KBM-7 (cell line): ENCODE data around the gene CD40LG.
A peak's percentile ranks its signal among the peaks of the same experiment; 100 is the strongest.

Experiments
- DNase-seq: peaks from one replicate; pipeline ENCODE4 v3.0.0-alpha.2; 2015
- in situ Hi-C: fragments of 300-500 bp; cut with MboI; formaldehyde crosslinking; loops from 2 replicates; pipeline ENCODE4 v1.14.3; 2020; ENCODE audit warnings: low sequenced_read_pairs, low pct_unique_long_range_greater_than_20kb, mixed read lengths

Gene CD40LG

DNA sequence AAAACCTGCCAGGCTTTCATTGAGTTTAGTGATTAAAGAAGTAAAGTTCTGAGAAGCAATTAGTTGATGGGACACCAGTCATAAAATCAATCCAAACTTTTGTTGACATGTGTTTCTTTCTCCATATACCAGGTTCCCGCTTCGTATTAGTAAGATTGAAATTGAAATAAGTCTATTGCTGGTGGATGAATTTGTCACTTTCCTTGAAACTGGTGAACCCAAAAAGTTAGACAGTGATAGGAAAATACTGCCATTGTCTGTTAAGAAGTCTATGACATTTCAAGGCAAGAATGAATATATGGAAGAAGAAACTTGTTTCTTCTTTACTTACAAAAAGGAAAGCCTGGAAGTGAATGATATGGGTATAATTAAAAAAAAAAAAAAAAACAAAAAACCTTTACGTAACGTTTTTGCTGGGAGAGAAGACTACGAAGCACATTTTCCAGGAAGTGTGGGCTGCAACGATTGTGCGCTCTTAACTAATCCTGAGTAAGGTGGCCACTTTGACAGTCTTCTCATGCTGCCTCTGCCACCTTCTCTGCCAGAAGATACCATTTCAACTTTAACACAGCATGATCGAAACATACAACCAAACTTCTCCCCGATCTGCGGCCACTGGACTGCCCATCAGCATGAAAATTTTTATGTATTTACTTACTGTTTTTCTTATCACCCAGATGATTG is at the start of gene CD40LG:
TSS of gene CD40LG (plus strand) at position 482 of the 684 bp plus-strand sequence. CDS start at position 573, 91 bp downstream.
- in situ Hi-C loops: no loop called here
- no peak for DNase-seq

- in situ Hi-C loops: no loop called here
- DNase-seq: no peak
Observed at GRCh38 chrX:136598631-136599030, 49.3 kb upstream of the CD40LG start.

DNA sequence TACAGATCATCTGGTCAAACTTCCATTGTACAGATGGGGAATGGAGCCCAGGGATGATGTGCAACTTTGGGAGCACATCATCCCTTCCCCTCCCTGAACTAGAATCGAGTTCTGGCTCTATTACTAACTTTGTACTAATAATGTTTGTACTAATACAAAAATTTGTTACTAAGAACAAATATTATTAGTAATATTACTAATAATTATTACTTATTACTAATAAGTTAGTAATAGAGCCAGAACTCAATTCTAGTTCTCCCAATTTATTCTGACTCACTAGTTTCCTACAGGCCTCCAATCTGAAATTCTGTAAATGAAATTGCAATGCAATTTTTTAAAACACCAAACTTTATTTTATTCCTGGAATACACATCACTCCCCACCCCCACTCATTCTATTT is 47.9 kb upstream of the CD40LG start:
- in situ Hi-C loops: no loop called here
- no peak for DNase-seq

- no peak for DNase-seq
- in situ Hi-C loops: no loop called here
Observed at GRCh38 chrX:136607236-136607635, 40.7 kb upstream of the CD40LG start.

DNA sequence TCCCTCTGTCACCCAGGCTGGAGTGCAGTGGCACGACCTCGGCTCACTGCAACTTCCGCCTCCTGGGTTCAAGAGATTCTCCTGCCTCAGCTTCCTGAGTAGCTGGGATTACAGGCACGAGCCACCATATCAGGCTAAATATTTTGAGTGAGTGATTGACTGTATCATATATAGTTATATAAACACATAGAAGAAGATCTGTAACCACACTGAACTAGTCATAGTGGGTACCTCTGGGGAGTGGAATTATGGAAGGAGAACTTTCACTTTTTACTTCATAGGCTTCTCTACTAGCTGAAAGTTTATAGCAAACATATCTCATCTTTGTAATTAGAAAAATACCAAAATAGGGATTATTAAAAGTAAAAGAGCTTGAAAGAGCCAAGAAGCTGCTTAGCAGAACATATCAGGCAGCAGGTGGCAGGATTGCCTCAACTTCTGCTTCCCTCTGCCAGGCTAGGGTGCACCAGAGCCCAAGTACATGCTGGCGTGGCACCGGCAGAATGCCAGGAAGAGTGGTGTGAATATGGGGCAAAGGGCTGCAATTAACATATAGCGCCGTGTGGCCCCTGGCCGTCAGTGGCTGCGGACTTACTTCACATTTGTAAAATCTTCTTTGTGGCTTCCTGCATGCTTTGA is 39.5 kb upstream of the CD40LG start:
- in situ Hi-C loops: no loop called here
- peak; percentile 66 for DNase-seq

DNA sequence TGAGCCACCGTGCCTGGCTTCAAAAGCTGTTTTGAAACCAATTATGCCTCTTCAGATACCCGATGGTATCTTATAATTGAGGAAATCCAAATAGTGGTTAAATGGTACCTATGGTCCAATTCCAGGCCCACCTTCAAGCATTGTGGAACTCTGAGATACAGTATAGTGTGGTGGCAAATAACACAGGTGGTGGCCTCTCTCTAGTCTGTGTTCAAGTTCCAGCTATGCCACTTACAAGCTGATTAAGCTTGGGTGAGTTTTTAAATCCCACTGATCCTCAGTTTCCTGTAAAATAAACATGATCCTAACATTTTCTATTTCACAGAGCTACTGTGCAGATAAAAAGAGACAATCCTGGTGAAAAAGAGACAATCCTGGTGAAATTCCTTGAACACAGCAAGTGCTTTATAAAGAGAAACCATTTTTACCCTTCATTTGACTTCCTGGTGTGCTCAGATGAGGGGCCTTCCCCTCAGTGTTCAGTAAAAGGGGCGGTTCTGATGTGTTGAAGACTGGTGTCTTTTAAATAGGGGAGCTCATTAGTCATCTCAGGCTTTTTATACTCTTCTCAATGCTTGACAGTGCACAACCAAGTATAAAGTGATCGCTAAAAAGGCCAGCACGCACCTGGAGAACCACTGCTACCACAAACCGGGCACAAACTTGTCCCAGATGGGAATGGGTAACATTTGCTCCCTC is 30.8 kb upstream of the CD40LG start:
- in situ Hi-C loops: no loop called here
- no peak for DNase-seq

GRCh38 chrX:136619899-136620505 is 28.0 kb upstream of the CD40LG start:
- DNase-seq: peak; percentile 47
- in situ Hi-C loops: no loop called here

- DNase-seq: no peak
- in situ Hi-C loops: no loop called here
Observed at GRCh38 chrX:136620780-136621179, 27.2 kb upstream of the CD40LG start.

- no peak for DNase-seq
- in situ Hi-C loops: no loop called here
Observed at GRCh38 chrX:136622568-136622967, 25.4 kb upstream of the CD40LG start.

- in situ Hi-C loops: no loop called here
- no peak for DNase-seq
Observed at GRCh38 chrX:136623396-136623795, 24.6 kb upstream of the CD40LG start.

DNA sequence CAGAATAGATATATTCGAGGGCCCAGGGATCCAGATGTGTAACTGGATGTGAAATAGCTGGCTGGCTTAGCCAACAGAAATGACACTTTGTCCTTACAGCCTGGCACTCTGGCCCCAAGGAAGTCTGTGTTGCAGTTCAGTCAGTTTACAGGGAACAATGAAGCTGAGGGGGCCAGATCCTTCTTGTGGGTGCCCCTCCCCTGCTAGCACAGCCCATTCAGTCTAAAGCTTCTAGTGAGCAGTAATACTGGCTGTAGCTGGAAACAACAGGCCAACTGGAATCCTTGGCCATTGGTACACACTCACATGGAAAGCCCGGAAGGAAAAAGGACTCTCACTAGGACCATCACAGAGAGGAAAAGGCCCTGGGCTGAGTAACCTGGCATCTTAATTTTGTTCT is 22.7 kb upstream of the CD40LG start:
- DNase-seq: no peak
- in situ Hi-C loops: no loop called here

- in situ Hi-C loops: no loop called here
- DNase-seq: peak; percentile 59
Observed at GRCh38 chrX:136626237-136626636, 21.7 kb upstream of the CD40LG start.

- DNase-seq: no peak
- in situ Hi-C loops: no loop called here
Observed at GRCh38 chrX:136626891-136627290, 21.1 kb upstream of the CD40LG start.

- no peak for DNase-seq
- in situ Hi-C loops: no loop called here
Observed at GRCh38 chrX:136627409-136627808, 20.5 kb upstream of the CD40LG start.

DNA sequence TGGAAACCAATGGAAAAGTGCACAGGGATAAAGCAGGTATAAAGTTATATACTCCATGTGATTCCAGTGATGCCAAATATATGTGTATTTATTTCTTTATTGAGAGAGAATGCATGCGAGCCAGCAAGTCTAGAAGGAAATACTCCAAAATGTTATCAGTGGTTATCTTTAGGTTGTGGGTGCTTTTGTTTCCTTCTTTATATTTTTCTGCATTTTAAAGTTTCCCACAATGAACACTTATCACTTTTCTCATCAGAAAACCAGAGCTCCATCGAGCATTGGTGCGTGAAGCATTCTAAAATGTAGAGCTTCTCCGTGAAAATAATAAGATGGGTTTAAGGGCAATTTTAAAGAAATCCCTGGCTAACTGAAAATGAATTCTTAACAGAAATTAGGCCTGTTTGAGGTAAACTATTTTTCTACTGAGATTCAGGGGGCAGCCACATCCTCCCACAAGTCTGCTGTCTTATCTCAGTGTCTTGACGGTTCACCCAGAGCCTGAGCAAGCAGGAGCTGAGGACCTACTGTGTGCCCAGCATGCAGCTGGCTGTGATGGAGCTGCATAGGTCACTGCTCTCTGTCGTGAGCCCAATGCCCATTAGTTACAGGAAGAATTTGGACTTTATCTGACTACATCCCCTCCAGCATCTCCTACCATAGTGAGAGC is 18.7 kb upstream of the CD40LG start:
- in situ Hi-C loops: no loop called here
- DNase-seq: peak; percentile 33

DNA sequence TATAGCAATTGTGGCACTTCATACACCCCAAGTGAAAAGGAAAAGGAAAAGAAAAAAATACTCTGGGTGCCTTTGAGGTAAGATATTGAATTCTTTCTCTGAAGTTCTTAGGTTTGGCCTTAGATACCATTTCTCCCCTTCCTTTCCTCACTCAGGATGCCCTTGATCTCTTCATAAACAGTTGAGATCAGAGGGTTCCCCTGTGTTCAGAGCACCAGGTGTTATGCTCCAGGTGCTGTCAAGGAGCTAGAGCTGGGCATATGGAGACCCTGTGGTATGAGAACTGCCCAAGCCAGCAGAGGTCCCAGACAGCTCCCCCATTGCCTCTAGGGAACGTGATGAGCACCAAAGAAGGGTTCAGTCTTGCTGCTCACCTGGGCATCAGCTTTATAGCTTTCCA is 17.1 kb upstream of the CD40LG start:
- in situ Hi-C loops: no loop called here
- no peak for DNase-seq

DNA sequence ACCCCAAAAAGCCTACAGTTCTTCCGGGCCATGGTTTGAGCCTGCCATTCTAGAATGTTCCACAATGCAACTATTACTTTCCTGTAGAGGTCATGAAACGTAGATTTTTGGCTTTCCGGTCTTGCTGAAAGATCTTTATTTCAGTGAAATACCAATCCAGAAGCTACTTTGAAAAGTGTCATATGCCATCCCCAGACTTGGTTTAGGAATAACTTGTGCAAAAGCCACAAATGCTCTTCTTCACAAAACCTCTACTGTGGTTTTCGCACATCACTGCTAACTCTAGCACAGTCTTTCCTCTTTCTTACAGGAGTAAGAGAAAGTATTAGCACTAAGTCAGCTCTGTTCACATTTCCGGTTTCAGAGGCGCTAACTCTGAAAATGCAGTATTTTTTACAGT is 12.7 kb upstream of the CD40LG start:
- DNase-seq: peak; percentile 46
- in situ Hi-C loops: no loop called here

DNA sequence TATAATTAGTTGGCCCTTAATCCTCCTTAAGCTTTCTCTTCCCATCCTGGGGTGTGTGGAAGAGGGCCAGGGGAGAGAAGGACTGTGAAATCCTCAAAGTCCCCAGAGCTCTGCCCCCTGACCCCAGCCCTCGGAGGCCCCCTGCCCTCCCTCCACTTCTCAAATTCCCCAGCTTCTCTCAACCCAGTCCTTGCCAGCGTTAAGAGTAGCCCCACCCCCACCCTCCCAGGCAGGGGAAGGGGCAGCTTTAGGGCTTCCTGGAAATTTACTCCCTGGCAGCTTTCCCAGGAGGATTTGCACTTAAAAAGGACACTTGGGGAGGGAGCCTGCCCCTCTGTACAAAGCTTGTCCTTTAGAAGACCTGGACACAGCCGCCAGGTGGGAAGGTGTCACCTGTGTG is 11.8 kb upstream of the CD40LG start:
- in situ Hi-C loops: no loop called here
- DNase-seq: no peak

GRCh38 chrX:136639506-136640176 is 8.3 kb upstream of the CD40LG start:
- in situ Hi-C loops: no loop called here
- DNase-seq: no peak
